NCI-H82 (cell line): ENCODE data around the gene ZNF845.
"Not testable (repeated sequence)": the region's sequence is repeated elsewhere in the genome, so short reads cannot be mapped to it uniquely, and the experiment has no call there.

Experiments
- DNase-seq: peaks from one replicate; lab custom pipeline; 2025; lab: John Stamatoyannopoulos, UW

Gene ZNF845

GRCh38 chr19:53381376-53381775, 47.8 kb downstream of the ZNF845 start:
- no peak for DNase-seq

GRCh38 chr19:53388168-53388567, 54.6 kb downstream of the ZNF845 start:
- DNase-seq: no peak

GRCh38 chr19:53388904-53389303, 55.4 kb downstream of the ZNF845 start:
- no peak for DNase-seq

- peak; percentile 42 for DNase-seq
Measured at GRCh38 chr19:53389571-53389970, 56.0 kb downstream of the ZNF845 start.

- DNase-seq: peak; percentile 12
Measured at GRCh38 chr19:53389978-53390377, 56.4 kb downstream of the ZNF845 start.

- DNase-seq: no peak
Measured at GRCh38 chr19:53394522-53394973, 61.0 kb downstream of the ZNF845 start.

GRCh38 chr19:53394974-53395839, 61.7 kb downstream of the ZNF845 start, which contains the start of gene ZNF765:
ZNF765 (plus strand) TSS chr19:53395149; CDS start chr19:53398016, 2,867 bp downstream.
- peak; percentile 94 for DNase-seq

GRCh38 chr19:53395840-53396524, 62.4 kb downstream of the ZNF845 start:
- DNase-seq: not testable (repeated sequence)

GRCh38 chr19:53396525-53396868, 62.9 kb downstream of the ZNF845 start:
- DNase-seq: no peak

- DNase-seq: not testable (repeated sequence)
Measured at GRCh38 chr19:53397918-53398317, 64.4 kb downstream of the ZNF845 start.
